ENCODE data around the gene SUMF1. TPM values are rescaled to one million over a fixed set of nuclear protein-coding genes. Genes with fewer than 3 reads are reported as not detected.

Gene SUMF1
- total and polyA plus RNA-seq, 2 of the 4 experiments (the other 2 are of a cell fraction), result 26.3 to 38.4 TPM

- Histone ChIP-seq H4K8ac (ENCODE audit: low read depth in 2 of 2, low read length in 2 of 2) (no peak overlapping the region), H2BK5ac (ENCODE audit: low read depth, low read length, poor library complexity, severe bottlenecking) (no peak overlapping the region), H2BK20ac (ENCODE audit: low read depth, low read length) (no peak overlapping the region), H3K14ac (replicated peaks; ENCODE audit: low read depth, low read length) (no peak overlapping the region), H2AK5ac (ENCODE audit: low read depth, low read length) (no peak overlapping the region), H4K5ac (ENCODE audit: low read depth, low read length) (no peak overlapping the region), H3K4me3 (ENCODE audit: insufficient read depth, low read depth, low read length) (no peak overlapping the region), H3K4ac (ENCODE audit: low read depth, low read length) (no peak overlapping the region), H3K4me1 (ENCODE audit: control insufficient read depth, insufficient read depth, low read length) (no peaks in the 10 kb centered on the region), H3K9me1 (ENCODE audit: insufficient read depth, low read length) (no peaks in the 10 kb centered on the region), H3K23ac (ENCODE audit: low read depth, low read length) (no peak overlapping the region), H3K4me2 (ENCODE audit: low read depth, low read length) (no peak overlapping the region), H3K56ac (ENCODE audit: extremely low read depth, insufficient read depth, low read length) (no peak overlapping the region), H3K36me3 (ENCODE audit: control insufficient read depth, insufficient read depth, low read length) (no peaks in the 10 kb centered on the region), H2AK9ac (replicated peaks; ENCODE audit: low read depth, low read length, poor library complexity) (no peak overlapping the region), H2AFZ (replicated peaks; ENCODE audit: low read length, poor library complexity) (no peak overlapping the region), H3K9ac (ENCODE audit: low read depth, low read length) (no peak overlapping the region), H3K27ac (ENCODE audit: insufficient read depth, low read length) (no peak overlapping the region), H2BK15ac (ENCODE audit: low read depth, low read length) (no peak overlapping the region), H4K20me1 (ENCODE audit: insufficient read depth, low read length) (no peaks in the 10 kb centered on the region), H3K79me1 (ENCODE audit: low read depth in 1 of 2, low read length in 2 of 2) (peaks cover 6 to 7% of the 10 kb centered on the region in 2 experiments), H3K18ac (ENCODE audit: low read depth, low read length) (no peak overlapping the region), H4K91ac (ENCODE audit: insufficient read depth, low read depth, low read length) (no peak overlapping the region), H3K9me3 (ENCODE audit: control insufficient read depth, insufficient read depth, low read length) (no peaks in the 10 kb centered on the region), H2BK120ac (ENCODE audit: low read depth, low read length) (no peak overlapping the region), H3K27me3 (ENCODE audit: control insufficient read depth, insufficient read depth, low read length) (no peaks in the 10 kb centered on the region)
- WGBS, 2 experiments (ENCODE audit: extremely low coverage in 2 of 2, insufficient read length in 1 of 2), result 100% methylated on average over 1 of the region's 3 CpGs; no CpG with 5 or more reads in 1 of the 2 experiments
- CTCF ChIA-PET, result interaction anchor here (1.2 kb wide), 1 partner anchor 10 kb away, joined by 4 read pairs; no protein-coding TSS in a partner anchor
- no peak for TF ChIP-seq CEBPB (IDR thresholded peaks at IDR 0.05; ENCODE audit: low read depth, low read length)
- no peak for TF ChIP-seq USF2 (IDR thresholded peaks at IDR 0.05; ENCODE audit: low read depth, low read length)
- TF ChIP-seq RFX5 (IDR thresholded peaks at IDR 0.05; ENCODE audit: low read depth, low read length), result no peak
- no peak for TF ChIP-seq MAFK (IDR thresholded peaks at IDR 0.05; ENCODE audit: low read depth, low read length)
- TF ChIP-seq MXI1 (IDR thresholded peaks at IDR 0.05; ENCODE audit: borderline replicate concordance, low read depth, low read length), result no peak
- no peak for TF ChIP-seq FOS (IDR thresholded peaks at IDR 0.05; ENCODE audit: low read depth, low read length)
- TF ChIP-seq SMC3 (IDR thresholded peaks at IDR 0.05; ENCODE audit: low read depth, low read length), result no peak
- TF ChIP-seq CTCF (conservative IDR thresholded peaks at IDR 0.05; ENCODE audit: low read depth, low read length), result no peak
- TF ChIP-seq RAD21 (IDR thresholded peaks at IDR 0.05; ENCODE audit: low read length), result no peak
- TF ChIP-seq CHD1 (IDR thresholded peaks at IDR 0.05; ENCODE audit: low read depth, low read length), result no peak
- intact Hi-C loops (cut with micrococcal nuclease) (no loop called here), dilution Hi-C loops (cut with HindIII; ENCODE audit: low sequenced_read_pairs, unreplicated experiment) (no loop called here), in situ Hi-C loops (cut with MboI; ENCODE audit: low sequenced_read_pairs) (no loop called here)
- DNase-seq (no peak), ATAC-seq (ENCODE audit: low read depth) (no peak)
- POLR2A ChIA-PET (ENCODE audit: unreplicated experiment), result no interaction called here
- no TSS peak for BruUV-seq (replicated peaks)
Observed at GRCh38 chr3:4462369-4463040, 4.6 kb downstream of the SUMF1 start.
